ENCODE results near the gene PRSS3. TPM values are rescaled to one million over a fixed set of nuclear protein-coding genes. Genes with fewer than 3 reads are reported as not detected.

PRSS3 gene
- total RNA-seq, 2 experiments from 2014 or later, result not detected

DNA sequence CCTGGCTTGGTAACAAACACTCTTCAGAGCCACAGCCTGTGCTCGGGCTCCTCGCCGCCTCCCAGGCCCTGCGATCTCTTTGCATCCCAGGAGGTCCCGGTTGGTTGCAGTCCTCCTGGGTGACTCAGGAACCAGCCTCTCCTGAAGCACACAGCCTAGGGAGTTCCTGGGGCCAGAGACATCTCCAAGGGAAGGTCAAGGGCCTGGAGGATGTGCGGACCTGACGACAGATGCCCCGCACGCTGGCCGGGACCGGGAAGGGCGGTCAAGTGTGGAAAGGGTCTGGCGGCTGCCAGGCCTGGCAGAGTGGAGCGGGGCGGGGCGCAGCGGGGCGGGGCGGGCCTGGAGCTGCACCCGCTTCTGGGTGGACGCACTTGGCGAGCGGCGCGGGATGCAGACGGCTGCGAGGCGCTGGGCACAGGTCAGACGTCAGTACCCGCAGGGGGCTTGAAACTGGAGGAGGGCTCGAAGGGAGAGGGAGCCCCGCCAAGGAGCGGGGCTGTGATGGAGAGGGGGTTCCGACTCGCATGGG, 45.0 kb upstream of the PRSS3 start:
- ATAC-seq (ENCODE audit: poor library complexity) (no peak), DNase-seq (no peak)
- Histone ChIP-seq H3K27me3 (ENCODE audit: control insufficient read depth in 1 of 2, insufficient read depth in 2 of 2, low read length in 2 of 2) (peaks cover 47 to 52% of the 10 kb centered on the region in 2 experiments), H3K36me3 (ENCODE audit: insufficient read depth, low read length) (no peaks in the 10 kb centered on the region), H3K27ac (ENCODE audit: low read depth in 1 of 2, low read length in 2 of 2) (no peak overlapping the region), H3K4me1 (ENCODE audit: insufficient read depth, low read length) (peaks cover 27% of the 10 kb centered on the region), H3K4me3 (ENCODE audit: low read length) (no peak overlapping the region), H3K9me3 (ENCODE audit: control insufficient read depth in 1 of 2, insufficient read depth in 1 of 2, low read length in 2 of 2) (peaks cover 0 to 12% of the 10 kb centered on the region in 2 experiments)
- CTCF ChIA-PET, result no interaction called here
- TF ChIP-seq, protein P1, sequence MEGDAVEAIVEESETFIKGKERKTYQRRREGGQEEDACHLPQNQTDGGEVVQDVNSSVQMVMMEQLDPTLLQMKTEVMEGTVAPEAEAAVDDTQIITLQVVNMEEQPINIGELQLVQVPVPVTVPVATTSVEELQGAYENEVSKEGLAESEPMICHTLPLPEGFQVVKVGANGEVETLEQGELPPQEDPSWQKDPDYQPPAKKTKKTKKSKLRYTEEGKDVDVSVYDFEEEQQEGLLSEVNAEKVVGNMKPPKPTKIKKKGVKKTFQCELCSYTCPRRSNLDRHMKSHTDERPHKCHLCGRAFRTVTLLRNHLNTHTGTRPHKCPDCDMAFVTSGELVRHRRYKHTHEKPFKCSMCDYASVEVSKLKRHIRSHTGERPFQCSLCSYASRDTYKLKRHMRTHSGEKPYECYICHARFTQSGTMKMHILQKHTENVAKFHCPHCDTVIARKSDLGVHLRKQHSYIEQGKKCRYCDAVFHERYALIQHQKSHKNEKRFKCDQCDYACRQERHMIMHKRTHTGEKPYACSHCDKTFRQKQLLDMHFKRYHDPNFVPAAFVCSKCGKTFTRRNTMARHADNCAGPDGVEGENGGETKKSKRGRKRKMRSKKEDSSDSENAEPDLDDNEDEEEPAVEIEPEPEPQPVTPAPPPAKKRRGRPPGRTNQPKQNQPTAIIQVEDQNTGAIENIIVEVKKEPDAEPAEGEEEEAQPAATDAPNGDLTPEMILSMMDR (IDR thresholded peaks at IDR 0.05), result no peak
- intact Hi-C loops (cut with DNase I, micrococcal nuclease), result no loop called here
- Mint-ChIP-seq H3K27me3 (peaks cover 84% of the 10 kb centered on the region), H3K4me1 (ENCODE audit: low read depth) (peaks cover 31% of the 10 kb centered on the region), H3K9me3 (no peaks in the 10 kb centered on the region), H3K27ac (no peak overlapping the region), H3K36me3 (ENCODE audit: low read depth) (no peaks in the 10 kb centered on the region), H3K4me3 (peak overlapping the region; percentile 42)
- POLR2A ChIA-PET, result no interaction called here

DNA sequence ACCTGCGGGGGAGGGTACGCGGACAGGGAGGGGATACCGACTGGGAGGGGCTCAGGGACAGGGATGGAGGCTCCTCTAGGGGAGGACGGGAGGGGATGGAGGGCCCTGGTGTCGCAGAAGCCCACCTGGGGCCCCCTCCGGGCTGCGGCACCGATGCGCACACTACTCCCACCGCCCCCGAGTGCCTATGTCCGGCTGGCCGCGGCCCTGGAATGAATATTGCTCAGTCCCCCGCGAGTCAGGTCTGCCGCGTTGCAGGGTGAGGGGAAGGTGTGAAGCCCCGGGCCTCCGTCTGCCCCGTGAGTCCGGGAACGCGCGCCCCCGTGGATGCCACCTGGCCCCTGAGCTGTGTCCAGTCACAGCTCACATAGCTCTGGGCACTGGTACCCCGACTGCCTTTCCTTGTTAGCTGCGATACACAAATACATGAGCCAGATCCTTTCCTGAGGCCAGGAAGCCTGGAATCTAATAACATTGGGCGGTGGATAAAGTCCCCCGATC, 44.5 kb upstream of the PRSS3 start:
- peaks cover 0 to 12% of the 10 kb centered on the region in 2 experiments for H3K9me3 ChIP-seq (ENCODE audit: control insufficient read depth in 1 of 2, insufficient read depth in 1 of 2, low read length in 2 of 2)
- Mint-ChIP-seq H3K9me3 (no peaks in the 10 kb centered on the region), H3K4me3 (no peak overlapping the region), H3K27ac (no peak overlapping the region), H3K4me1 (ENCODE audit: low read depth) (peaks cover 31% of the 10 kb centered on the region), H3K36me3 (ENCODE audit: low read depth) (no peaks in the 10 kb centered on the region), H3K27me3 (peaks cover 85% of the 10 kb centered on the region)
- DNase-seq, result no peak
- ChIA-PET CTCF (no interaction called here), POLR2A (no interaction called here)
- H3K4me1 ChIP-seq (ENCODE audit: insufficient read depth, low read length), result peaks cover 27% of the 10 kb centered on the region
- H3K27me3 ChIP-seq (ENCODE audit: control insufficient read depth in 1 of 2, insufficient read depth in 2 of 2, low read length in 2 of 2), result peaks cover 47 to 57% of the 10 kb centered on the region in 2 experiments
- H3K4me3 ChIP-seq (ENCODE audit: low read length), result no peak overlapping the region
- intact Hi-C loops (cut with DNase I, micrococcal nuclease), result no loop called here
- TF ChIP-seq, protein P1 (IDR thresholded peaks at IDR 0.05), result no peak
- no peaks in the 10 kb centered on the region for H3K36me3 ChIP-seq (ENCODE audit: insufficient read depth, low read length)
- H3K27ac ChIP-seq (ENCODE audit: low read depth in 1 of 2, low read length in 2 of 2), result no peak overlapping the region
- ATAC-seq (ENCODE audit: poor library complexity), result no peak

DNA sequence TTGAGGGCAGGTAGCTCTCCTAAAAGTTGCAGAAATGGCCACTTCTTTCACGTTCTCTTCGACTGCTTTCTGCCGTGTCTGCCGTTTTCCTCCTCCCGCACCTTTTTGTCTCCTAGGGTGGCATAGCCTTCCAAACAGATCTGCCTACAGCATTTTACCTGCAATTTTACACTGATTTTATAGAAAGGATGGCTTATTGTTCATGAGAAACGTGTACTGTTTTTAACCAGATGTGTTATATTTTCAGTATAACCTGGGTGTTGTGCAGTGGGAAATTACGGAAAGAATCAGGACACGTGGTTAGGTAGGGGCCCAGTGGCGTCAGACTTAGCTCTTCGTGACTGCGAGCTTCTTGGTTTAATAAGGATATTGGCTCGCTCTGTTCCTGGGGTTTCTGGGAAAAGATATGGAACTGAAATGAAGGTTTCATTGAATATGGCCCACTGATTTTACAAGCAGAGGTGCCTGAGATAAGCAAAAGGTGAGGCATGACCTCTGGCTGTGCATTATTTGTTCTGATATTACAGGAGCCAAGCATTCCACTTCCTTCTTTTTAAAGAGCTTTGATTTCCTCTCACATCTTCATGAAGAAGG, 43.7 kb upstream of the PRSS3 start:
- H3K9me3 ChIP-seq (ENCODE audit: control insufficient read depth in 1 of 2, insufficient read depth in 1 of 2, low read length in 2 of 2), result peaks cover 0 to 12% of the 10 kb centered on the region in 2 experiments
- H3K4me3 Mint-ChIP-seq, result no peak overlapping the region
- ChIA-PET POLR2A (no interaction called here), CTCF (no interaction called here)
- ATAC-seq (ENCODE audit: poor library complexity), result no peak
- H3K4me1 ChIP-seq (ENCODE audit: insufficient read depth, low read length), result peaks cover 27% of the 10 kb centered on the region
- H3K4me3 ChIP-seq (ENCODE audit: low read length), result no peak overlapping the region
- no peak overlapping the region for H3K27ac ChIP-seq (ENCODE audit: low read depth in 1 of 2, low read length in 2 of 2)
- TF ChIP-seq, protein P1 (IDR thresholded peaks at IDR 0.05), result no peak
- no peaks in the 10 kb centered on the region for H3K36me3 Mint-ChIP-seq (ENCODE audit: low read depth)
- peaks cover 47 to 61% of the 10 kb centered on the region in 2 experiments for H3K27me3 ChIP-seq (ENCODE audit: control insufficient read depth in 1 of 2, insufficient read depth in 2 of 2, low read length in 2 of 2)
- H3K9me3 Mint-ChIP-seq, result no peaks in the 10 kb centered on the region
- H3K4me1 Mint-ChIP-seq (ENCODE audit: low read depth), result peaks cover 31% of the 10 kb centered on the region
- no peak overlapping the region for H3K27ac Mint-ChIP-seq
- intact Hi-C loops (cut with DNase I, micrococcal nuclease), result no loop called here
- peaks cover 82% of the 10 kb centered on the region for H3K27me3 Mint-ChIP-seq
- no peaks in the 10 kb centered on the region for H3K36me3 ChIP-seq (ENCODE audit: insufficient read depth, low read length)
- DNase-seq, result no peak
